ENCODE data around the gene SSR4.

The SSR4 gene

DNA sequence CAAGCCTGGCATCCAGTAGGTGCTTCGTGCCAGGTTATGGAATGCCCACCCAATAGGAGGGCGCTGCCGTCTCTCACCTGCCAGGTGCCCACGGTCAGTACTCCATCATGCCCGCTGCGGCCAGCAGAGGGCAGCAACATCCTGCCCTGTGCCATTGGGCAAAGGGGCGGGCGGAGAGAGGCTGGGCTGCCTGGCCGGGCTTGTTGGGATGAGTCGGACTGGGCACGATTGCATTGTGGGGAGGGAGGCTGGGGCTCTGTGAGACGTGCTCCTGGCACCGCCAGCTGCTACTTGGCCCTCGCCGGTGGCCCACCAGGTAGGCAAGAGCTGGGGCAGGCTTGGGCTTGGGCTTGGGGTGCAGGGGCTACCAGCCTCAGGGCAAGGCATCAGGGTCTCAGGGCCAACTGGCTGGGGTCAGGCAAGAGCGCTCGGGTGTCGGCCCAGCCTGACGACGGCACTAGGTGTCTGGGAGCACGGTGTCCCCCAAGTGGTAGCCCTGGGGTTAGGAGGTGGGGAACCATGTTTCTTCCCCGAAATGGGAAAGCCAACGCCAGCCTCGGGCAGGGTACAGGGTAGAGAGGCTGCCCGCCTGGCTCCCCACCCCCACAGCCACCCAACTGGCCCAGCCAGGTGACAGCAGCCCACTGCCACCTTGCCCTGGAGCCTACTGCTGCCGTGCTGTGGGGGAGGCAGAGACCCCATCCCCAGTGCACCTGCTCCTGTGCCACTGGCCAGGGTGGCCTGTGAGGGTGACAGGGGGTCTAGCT lies 30.3 kb upstream of the SSR4 start, which contains the start of gene PLXNB3:
PLXNB3 (plus strand) TSS at position 261 of the 767 bp plus-strand sequence. CDS start 1,287 bp downstream, outside the sequence.
- no peaks in the 10 kb centered on the region for H3K36me3 ChIP-seq (ENCODE audit: control insufficient read depth in 1 of 2, insufficient read depth in 2 of 2, low read length in 2 of 2)
- no peak within 1 kb of the TSS for H3K27ac ChIP-seq (ENCODE audit: low read length)
- H3K4me3 ChIP-seq (ENCODE audit: low read depth in 1 of 2, low read length in 2 of 2), result peak within 1 kb of the TSS; percentile 16 to 52
- H3K9me3 ChIP-seq (ENCODE audit: control insufficient read depth in 1 of 2, low read length in 2 of 2), result no peaks in the 10 kb centered on the region
- H3K27me3 ChIP-seq (ENCODE audit: low read depth, low read length), result no peaks in the 10 kb centered on the region
- peaks cover 0 to 3% of the 10 kb centered on the region in 2 donors for H3K4me1 ChIP-seq (ENCODE audit: control insufficient read depth in 1 of 2, insufficient read depth in 2 of 2, low read length in 2 of 2)

- Histone ChIP-seq H3K27me3 (ENCODE audit: low read depth, low read length) (no peaks in the 10 kb centered on the region), H3K4me3 (ENCODE audit: low read depth in 1 of 2, low read length in 2 of 2) (peak overlapping the region; percentile 16 to 52), H3K4me1 (ENCODE audit: control insufficient read depth in 1 of 2, insufficient read depth in 2 of 2, low read length in 2 of 2) (peaks cover 0 to 3% of the 10 kb centered on the region in 2 donors), H3K27ac (ENCODE audit: low read length) (no peak overlapping the region), H3K36me3 (ENCODE audit: control insufficient read depth in 1 of 2, insufficient read depth in 2 of 2, low read length in 2 of 2) (no peaks in the 10 kb centered on the region), H3K9me3 (ENCODE audit: control insufficient read depth in 1 of 2, low read length in 2 of 2) (no peaks in the 10 kb centered on the region)
These were observed 29.7 kb upstream of the SSR4 start for GRCh38 chrX:153764786-153765137.

- no peaks in the 10 kb centered on the region for H3K9me3 ChIP-seq (ENCODE audit: control insufficient read depth in 1 of 2, low read length in 2 of 2)
- H3K27me3 ChIP-seq (ENCODE audit: low read depth, low read length), result no peaks in the 10 kb centered on the region
- H3K4me3 ChIP-seq (ENCODE audit: low read depth in 1 of 2, low read length in 2 of 2), result peak overlapping the region in 1 of 2 donors; percentile 52
- no peak overlapping the region for H3K27ac ChIP-seq (ENCODE audit: low read length)
- peaks cover 0 to 3% of the 10 kb centered on the region in 2 donors for H3K4me1 ChIP-seq (ENCODE audit: control insufficient read depth in 1 of 2, insufficient read depth in 2 of 2, low read length in 2 of 2)
- no peaks in the 10 kb centered on the region for H3K36me3 ChIP-seq (ENCODE audit: control insufficient read depth in 1 of 2, insufficient read depth in 2 of 2, low read length in 2 of 2)
These were observed 29.1 kb upstream of the SSR4 start for GRCh38 chrX:153765138-153766079.

DNA sequence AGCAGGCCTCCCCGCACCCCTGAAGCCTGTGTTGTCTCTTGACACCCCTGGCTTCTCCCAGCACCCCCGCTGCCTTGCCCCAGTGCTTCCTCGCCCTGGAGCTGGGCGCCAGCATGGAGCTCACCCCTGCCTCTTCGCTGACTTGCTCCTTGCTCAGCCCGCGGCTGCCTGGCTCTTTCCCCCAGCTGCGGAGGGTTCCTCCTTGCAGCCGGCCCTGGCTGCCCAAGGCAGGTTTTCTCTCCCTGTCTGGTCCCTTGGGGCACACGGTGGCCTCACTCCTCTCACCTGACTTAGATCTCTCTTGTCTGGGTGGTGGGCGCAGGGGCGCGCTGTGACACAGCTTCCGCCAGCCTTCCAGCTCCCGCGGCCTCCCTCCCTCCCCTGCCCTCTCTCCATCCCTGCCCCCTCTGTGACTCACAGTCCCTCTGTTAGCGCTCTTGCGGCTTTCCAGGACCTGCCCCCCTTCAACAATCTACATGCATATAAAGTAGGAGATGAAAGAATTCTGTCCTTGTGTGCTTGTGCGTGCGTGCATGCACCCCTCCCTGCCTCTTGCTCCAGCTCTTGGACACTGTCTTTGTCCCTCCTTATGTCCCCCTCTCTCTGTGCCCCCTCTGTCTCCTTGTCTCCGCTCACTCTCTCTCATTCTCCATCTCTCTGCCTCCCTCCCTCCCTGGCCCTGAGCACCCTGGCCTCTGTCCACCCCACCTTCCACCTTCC lies 28.2 kb upstream of the SSR4 start:
- H3K4me1 ChIP-seq (ENCODE audit: control insufficient read depth in 1 of 2, insufficient read depth in 2 of 2, low read length in 2 of 2), result peaks cover 0 to 3% of the 10 kb centered on the region in 2 donors
- H3K9me3 ChIP-seq (ENCODE audit: control insufficient read depth in 1 of 2, low read length in 2 of 2), result no peaks in the 10 kb centered on the region
- H3K4me3 ChIP-seq (ENCODE audit: low read depth in 1 of 2, low read length in 2 of 2), result peak overlapping the region in 1 of 2 donors; percentile 52
- H3K27me3 ChIP-seq (ENCODE audit: low read depth, low read length), result no peaks in the 10 kb centered on the region
- no peak overlapping the region for H3K27ac ChIP-seq (ENCODE audit: low read length)
- H3K36me3 ChIP-seq (ENCODE audit: control insufficient read depth in 1 of 2, insufficient read depth in 2 of 2, low read length in 2 of 2), result peaks cover 0 to 5% of the 10 kb centered on the region in 2 donors

DNA sequence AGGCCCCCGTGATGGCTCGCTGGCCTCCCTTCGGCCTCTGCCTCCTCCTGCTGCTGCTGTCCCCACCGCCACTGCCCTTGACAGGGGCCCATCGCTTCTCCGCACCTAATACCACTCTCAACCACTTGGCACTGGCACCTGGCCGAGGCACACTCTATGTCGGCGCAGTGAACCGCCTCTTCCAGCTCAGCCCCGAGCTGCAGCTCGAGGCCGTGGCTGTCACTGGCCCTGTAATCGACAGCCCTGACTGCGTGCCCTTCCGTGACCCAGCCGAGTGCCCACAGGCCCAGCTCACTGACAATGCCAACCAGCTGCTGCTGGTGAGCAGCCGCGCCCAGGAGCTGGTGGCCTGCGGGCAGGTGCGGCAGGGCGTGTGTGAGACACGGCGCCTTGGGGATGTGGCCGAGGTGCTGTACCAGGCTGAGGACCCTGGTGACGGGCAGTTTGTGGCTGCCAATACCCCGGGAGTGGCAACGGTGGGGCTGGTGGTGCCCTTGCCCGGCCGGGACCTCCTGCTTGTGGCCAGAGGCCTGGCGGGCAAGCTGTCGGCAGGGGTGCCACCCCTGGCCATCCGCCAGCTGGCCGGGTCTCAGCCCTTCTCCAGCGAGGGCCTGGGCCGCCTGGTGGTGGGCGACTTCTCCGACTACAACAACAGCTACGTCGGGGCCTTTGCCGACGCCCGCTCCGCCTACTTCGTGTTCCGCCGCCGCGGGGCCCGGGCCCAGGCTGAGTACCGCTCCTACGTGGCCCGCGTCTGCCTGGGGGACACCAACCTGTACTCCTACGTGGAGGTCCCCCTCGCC lies 27.4 kb upstream of the SSR4 start:
- Histone ChIP-seq H3K27ac (ENCODE audit: low read length) (no peak overlapping the region), H3K4me1 (ENCODE audit: control insufficient read depth in 1 of 2, insufficient read depth in 2 of 2, low read length in 2 of 2) (peaks cover 0 to 3% of the 10 kb centered on the region in 2 donors), H3K36me3 (ENCODE audit: control insufficient read depth in 1 of 2, insufficient read depth in 2 of 2, low read length in 2 of 2) (peaks cover 0 to 7% of the 10 kb centered on the region in 2 donors), H3K4me3 (ENCODE audit: low read depth in 1 of 2, low read length in 2 of 2) (peak overlapping the region in 1 of 2 donors; percentile 52), H3K9me3 (ENCODE audit: control insufficient read depth in 1 of 2, low read length in 2 of 2) (no peaks in the 10 kb centered on the region), H3K27me3 (ENCODE audit: low read depth, low read length) (no peaks in the 10 kb centered on the region)

GRCh38 chrX:153767674-153768055 lies 26.8 kb upstream of the SSR4 start:
- H3K27ac ChIP-seq (ENCODE audit: low read length), result no peak overlapping the region
- no peaks in the 10 kb centered on the region for H3K27me3 ChIP-seq (ENCODE audit: low read depth, low read length)

GRCh38 chrX:153768311-153769157 lies 25.9 kb upstream of the SSR4 start:
- Histone ChIP-seq H3K36me3 (ENCODE audit: control insufficient read depth in 1 of 2, insufficient read depth in 2 of 2, low read length in 2 of 2) (peaks cover 0 to 7% of the 10 kb centered on the region in 2 donors), H3K27me3 (ENCODE audit: low read depth, low read length) (no peaks in the 10 kb centered on the region), H3K4me1 (ENCODE audit: control insufficient read depth in 1 of 2, insufficient read depth in 2 of 2, low read length in 2 of 2) (peaks cover 0 to 3% of the 10 kb centered on the region in 2 donors), H3K9me3 (ENCODE audit: control insufficient read depth in 1 of 2, low read length in 2 of 2) (no peaks in the 10 kb centered on the region), H3K27ac (ENCODE audit: low read length) (no peak overlapping the region), H3K4me3 (ENCODE audit: low read depth in 1 of 2, low read length in 2 of 2) (no peak overlapping the region)

More at GRCh38 chrX:153767674-153768055, 26.8 kb upstream of the SSR4 start:
- H3K36me3 ChIP-seq (ENCODE audit: control insufficient read depth in 1 of 2, insufficient read depth in 2 of 2, low read length in 2 of 2), result peaks cover 0 to 7% of the 10 kb centered on the region in 2 donors
- H3K9me3 ChIP-seq (ENCODE audit: control insufficient read depth in 1 of 2, low read length in 2 of 2), result no peaks in the 10 kb centered on the region
- H3K4me3 ChIP-seq (ENCODE audit: low read depth in 1 of 2, low read length in 2 of 2), result no peak overlapping the region
- peaks cover 0 to 3% of the 10 kb centered on the region in 2 donors for H3K4me1 ChIP-seq (ENCODE audit: control insufficient read depth in 1 of 2, insufficient read depth in 2 of 2, low read length in 2 of 2)

GRCh38 chrX:153769158-153769864 lies 25.2 kb upstream of the SSR4 start:
- Histone ChIP-seq H3K36me3 (ENCODE audit: control insufficient read depth in 1 of 2, insufficient read depth in 2 of 2, low read length in 2 of 2) (peaks cover 0 to 13% of the 10 kb centered on the region in 2 donors), H3K9me3 (ENCODE audit: control insufficient read depth in 1 of 2, low read length in 2 of 2) (no peaks in the 10 kb centered on the region), H3K4me3 (ENCODE audit: low read depth in 1 of 2, low read length in 2 of 2) (no peak overlapping the region), H3K4me1 (ENCODE audit: control insufficient read depth in 1 of 2, insufficient read depth in 2 of 2, low read length in 2 of 2) (peaks cover 0 to 3% of the 10 kb centered on the region in 2 donors), H3K27ac (ENCODE audit: low read length) (no peak overlapping the region), H3K27me3 (ENCODE audit: low read depth, low read length) (no peaks in the 10 kb centered on the region)

GRCh38 chrX:153769865-153770600 lies 24.4 kb upstream of the SSR4 start:
- Histone ChIP-seq H3K4me1 (ENCODE audit: control insufficient read depth in 1 of 2, insufficient read depth in 2 of 2, low read length in 2 of 2) (peaks cover 0 to 3% of the 10 kb centered on the region in 2 donors), H3K27me3 (ENCODE audit: low read depth, low read length) (no peaks in the 10 kb centered on the region), H3K4me3 (ENCODE audit: low read depth in 1 of 2, low read length in 2 of 2) (no peak overlapping the region), H3K9me3 (ENCODE audit: control insufficient read depth in 1 of 2, low read length in 2 of 2) (no peaks in the 10 kb centered on the region), H3K36me3 (ENCODE audit: control insufficient read depth in 1 of 2, insufficient read depth in 2 of 2, low read length in 2 of 2) (peaks cover 0 to 13% of the 10 kb centered on the region in 2 donors), H3K27ac (ENCODE audit: low read length) (no peak overlapping the region)

Measured in muscle layer of duodenum (tissue), 2 donors.